H9 (cell line): ENCODE measurements around the gene FGF22. TPM values are rescaled to one million over a fixed set of nuclear protein-coding genes. Genes with fewer than 3 reads are reported as not detected.

Experiments
- DNase-seq: peaks from one replicate; pipeline ENCODE4 v3.0.0-alpha.2; 2017
- H2AFZ ChIP-seq: one replicate; pipeline ENCODE4 v1.6.1; 2013; ENCODE audit warnings: mild to moderate bottlenecking, low read length, control low read depth, moderate library complexity
- H2AK5ac ChIP-seq: 2 replicates; pipeline ENCODE4 v1.6.1; 2013; ENCODE audit warnings: low read length, control low read depth, mixed read lengths; ENCODE audit not compliant: insufficient read length
- H2BK120ac ChIP-seq: one replicate; pipeline ENCODE4 v1.6.1; 2013; ENCODE audit warnings: low read depth, mild to moderate bottlenecking, low read length, control low read depth, inconsistent platforms; ENCODE audit not compliant: poor library complexity, severe bottlenecking
- H2BK12ac ChIP-seq: 2 replicates; pipeline ENCODE4 v1.6.1; 2013; ENCODE audit warnings: low read length, control low read depth, mixed read lengths, low read depth; ENCODE audit not compliant: insufficient read length
- H2BK15ac ChIP-seq: 2 replicates; pipeline ENCODE4 v1.6.1; 2013; ENCODE audit warnings: low read depth, low read length, control low read depth
- H2BK20ac ChIP-seq: one replicate; pipeline ENCODE4 v1.6.1; 2013; ENCODE audit warnings: low read depth, mild to moderate bottlenecking, low read length, control low read depth, inconsistent platforms; ENCODE audit not compliant: poor library complexity, severe bottlenecking
- H2BK5ac ChIP-seq: 2 replicates; pipeline ENCODE4 v1.6.1; 2013; ENCODE audit warnings: low read length, control low read depth, mixed read lengths; ENCODE audit not compliant: insufficient read length
- H3K14ac ChIP-seq: 2 replicates; pipeline ENCODE4 v1.6.1; 2013; ENCODE audit warnings: low read length, control low read depth; ENCODE audit not compliant: insufficient read depth
- H3K18ac ChIP-seq: 2 replicates; pipeline ENCODE4 v1.6.1; 2013; ENCODE audit warnings: low read depth, mild to moderate bottlenecking, mixed read lengths, low read length, control low read depth; ENCODE audit not compliant: insufficient read length
- H3K23ac ChIP-seq: 2 replicates; pipeline ENCODE4 v1.6.1; 2013; ENCODE audit warnings: low read length, control low read depth, mixed read lengths, low read depth; ENCODE audit not compliant: insufficient read length
- H3K23me2 ChIP-seq: 2 replicates; pipeline ENCODE4 v1.6.1; 2013; ENCODE audit warnings: low read depth, mild to moderate bottlenecking, mixed read lengths, low read length, control low read depth; ENCODE audit not compliant: insufficient read length, poor library complexity, severe bottlenecking
- H3K27ac ChIP-seq: 2 replicates; pipeline ENCODE4 v1.5.1; 2013; ENCODE audit warnings: low read length, control low read depth, mixed read lengths, low read depth; ENCODE audit not compliant: insufficient read length
- H3K27me3 ChIP-seq: 2 replicates; pipeline ENCODE4 v1.6.1; 2013; ENCODE audit warnings: low read length, control low read depth, inconsistent platforms; ENCODE audit not compliant: insufficient read depth
- H3K4ac ChIP-seq: 2 replicates; pipeline ENCODE4 v1.6.1; 2013; ENCODE audit warnings: low read depth, mild to moderate bottlenecking, control low read depth, inconsistent platforms, low read length, moderate library complexity
- H3K4me1 ChIP-seq: 2 replicates; pipeline ENCODE4 v1.6.1; 2013; ENCODE audit warnings: low read length, control low read depth, inconsistent platforms; ENCODE audit not compliant: insufficient read depth
- H3K4me2 ChIP-seq: 2 replicates; pipeline ENCODE4 v1.6.1; 2013; ENCODE audit warnings: low read length, control low read depth, mixed read lengths; ENCODE audit not compliant: insufficient read length, insufficient read depth
- H3K56ac ChIP-seq: 2 replicates; pipeline ENCODE4 v1.6.1; 2013; ENCODE audit warnings: low read depth, mild to moderate bottlenecking, mixed read lengths, low read length, control low read depth; ENCODE audit not compliant: insufficient read length
- H3K79me1 ChIP-seq: 2 replicates; pipeline ENCODE4 v1.6.1; 2013; ENCODE audit warnings: low read depth, mild to moderate bottlenecking, moderate library complexity, low read length, control low read depth, inconsistent platforms; ENCODE audit not compliant: insufficient read depth, poor library complexity, severe bottlenecking
- H3K79me2 ChIP-seq: 2 replicates; pipeline ENCODE4 v1.6.1; 2013; ENCODE audit warnings: low read length, control low read depth, inconsistent platforms; ENCODE audit not compliant: insufficient read depth
- H3K9ac ChIP-seq: 2 replicates; pipeline ENCODE4 v1.6.1; 2013; ENCODE audit warnings: low read length, control low read depth, mixed read lengths; ENCODE audit not compliant: insufficient read length; ENCODE audit errors: extremely low read depth
- H3K9me3 ChIP-seq: one replicate; pipeline ENCODE4 v1.6.1; 2013; ENCODE audit warnings: low read depth, low read length, inconsistent platforms; ENCODE audit not compliant: control insufficient read depth
- H3T11ph ChIP-seq: one replicate; pipeline ENCODE4 v1.6.1; 2013; ENCODE audit warnings: mild to moderate bottlenecking, low read length, control low read depth, inconsistent platforms
- H4K20me1 ChIP-seq: one replicate; pipeline ENCODE4 v1.6.1; 2013; ENCODE audit not compliant: control insufficient read depth, insufficient read length, insufficient read depth
- H4K5ac ChIP-seq: 2 replicates; pipeline ENCODE4 v1.6.1; 2013; ENCODE audit warnings: low read depth, mild to moderate bottlenecking, mixed read lengths, low read length, control low read depth; ENCODE audit not compliant: insufficient read length
- H4K8ac ChIP-seq: replicated peaks from 2 replicates; pipeline ENCODE4 v1.6.1; 2013; ENCODE audit warnings: low read length, control low read depth, mixed read lengths, low read depth; ENCODE audit not compliant: insufficient read length
- H4K91ac ChIP-seq: 2 replicates; pipeline ENCODE4 v1.6.1; 2013; ENCODE audit warnings: low read depth, mild to moderate bottlenecking, moderate library complexity, mixed read lengths, low read length, control low read depth; ENCODE audit not compliant: insufficient read length
- H3K27ac Mint-ChIP-seq, 3 experiments: 2 replicates in 2 of 3; 3 replicates in 1 of 3; pipeline ENCODE4 v1.8.0; 2020 to 2021; ENCODE audit warnings: mixed read lengths in 3 of 3, mild to moderate bottlenecking in 1 of 3, moderate library complexity in 1 of 3
- H3K27me3 Mint-ChIP-seq: 2 replicates; pipeline ENCODE4 v1.8.0; 2021; ENCODE audit warnings: low read depth, mild to moderate bottlenecking, moderate library complexity, mixed read lengths
- H3K36me3 Mint-ChIP-seq, 3 experiments: 2 replicates in 2 of 3; 3 replicates in 1 of 3; pipeline ENCODE4 v1.8.0; 2020 to 2021; ENCODE audit warnings: low read depth in 3 of 3, mixed read lengths in 3 of 3; ENCODE audit not compliant: insufficient read depth in 1 of 3
- H3K4me1 Mint-ChIP-seq, 2 experiments: 2 replicates each; pipeline ENCODE4 v1.8.0; 2020; ENCODE audit warnings: mixed read lengths in 2 of 2
- H3K4me3 Mint-ChIP-seq, 2 experiments: 2 replicates in 1 of 2; 3 replicates in 1 of 2; pipeline ENCODE4 v1.8.0; 2020 to 2021; ENCODE audit warnings: mild to moderate bottlenecking in 2 of 2, mixed read lengths in 2 of 2, moderate library complexity in 1 of 2
- H3K9me3 Mint-ChIP-seq, 2 experiments: 2 replicates in 1 of 2; 3 replicates in 1 of 2; pipeline ENCODE4 v1.8.0; 2020; ENCODE audit warnings: mild to moderate bottlenecking in 2 of 2, mixed read lengths in 2 of 2, moderate library complexity in 1 of 2
- CTCF ChIP-seq: fragments of 200-600 bp; sonication (generic); conservative IDR thresholded peaks from 3 replicates; pipeline ENCODE4 v1.8.0; 2021; ENCODE audit warnings: antibody characterized with exemption, mild to moderate bottlenecking
- WGBS: extraction: QIAGEN DNeasy Blood & Tissue Kit; methylation state at CpG from one replicate; pipeline ENCODE4 v1.1.7; 2013; ENCODE audit warnings: missing lambda C conversion rate, low lambda C conversion rate, mixed read lengths; ENCODE audit not compliant: insufficient read length; ENCODE audit errors: extremely low coverage; 5-methylcytosine and 5-hydroxymethylcytosine counted together
- total RNA-seq: library from RNA; stranded (reverse); gene quantifications from 2 replicates; pipeline ENCODE4 v1.2.1, GENCODE V29; 2021

The FGF22 gene
- total RNA-seq, 1 experiment from 2014 or later = 0.72 TPM

GRCh38 chr19:676339-677105 is 36.8 kb downstream of the FGF22 start, which contains the start of gene FSTL3:
FSTL3 (plus strand) TSS chr19:676392; CDS start chr19:676424, 32 bp downstream.
- no peak within 1 kb of the TSS; a peak in 1 of 7 replicates for H3K27ac Mint-ChIP-seq
- no peak within 1 kb of the TSS for H2AFZ ChIP-seq

More at GRCh38 chr19:676339-677105, 36.8 kb downstream of the FGF22 start, which contains the start of gene FSTL3:
- Histone ChIP-seq H3K23me2 (peaks cover 8% of the 10 kb centered on the region), H3K4me1 (no peaks in the 10 kb centered on the region), H3K9me3 (no peaks in the 10 kb centered on the region), H3K14ac (no peak within 1 kb of the TSS; the same call in 1 of the 2 replicates), H3T11ph (no peak within 1 kb of the TSS), H2BK20ac (no peak within 1 kb of the TSS), H3K4me2 (peak within 1 kb of the TSS; percentile 4), H4K5ac (no peak within 1 kb of the TSS), H2AK5ac (no peak within 1 kb of the TSS), H4K20me1 (no peaks in the 10 kb centered on the region), H3K23ac (no peak within 1 kb of the TSS), H3K79me2 (no peaks in the 10 kb centered on the region), H3K18ac (no peak within 1 kb of the TSS), H3K56ac (no peak within 1 kb of the TSS), H4K91ac (no peak within 1 kb of the TSS), H3K27me3 (no peaks in the 10 kb centered on the region; the same call in 1 of the 2 replicates), H4K8ac (no peak within 1 kb of the TSS), H3K79me1 (no peaks in the 10 kb centered on the region), H2BK5ac (no peak within 1 kb of the TSS), H3K9ac (no peak within 1 kb of the TSS), H2BK15ac (no peak within 1 kb of the TSS), H3K4ac (no peak within 1 kb of the TSS), H2BK120ac (no peak within 1 kb of the TSS), H2BK12ac (no peak within 1 kb of the TSS), H3K27ac (no peak within 1 kb of the TSS)
- DNase-seq = no peak
- Mint-ChIP-seq H3K9me3 (no peaks in the 10 kb centered on the region), H3K27me3 (peaks cover 48% of the 10 kb centered on the region), H3K4me1 (peaks cover 0 to 10% of the 10 kb centered on the region in 2 experiments; a peak in 2 of 4 replicates), H3K36me3 (no peaks in the 10 kb centered on the region), H3K4me3 (peak within 1 kb of the TSS; percentile 42 to 71)
- no CpG with 5 or more reads among the region's 63 CpGs for WGBS
- TF ChIP-seq CTCF = no peak
